ENCODE measurements around the gene BMP3.

GRCh38 chr4:81040012-81040659 is 9.6 kb downstream of the BMP3 start:
- peak; percentile 31 to 48 (median 36) for TF ChIP-seq CTCF (IDR thresholded peaks at IDR 0.05)
- no peak for TF ChIP-seq POLR2A (IDR thresholded peaks at IDR 0.05)

All from adrenal gland (tissue), 5 donors.